ENCODE measurements around the gene ARHGAP19.

GRCh38 chr10:97274828-97275227 lies 17.6 kb downstream of the ARHGAP19 start:
- TF ChIP-seq, protein P1, sequence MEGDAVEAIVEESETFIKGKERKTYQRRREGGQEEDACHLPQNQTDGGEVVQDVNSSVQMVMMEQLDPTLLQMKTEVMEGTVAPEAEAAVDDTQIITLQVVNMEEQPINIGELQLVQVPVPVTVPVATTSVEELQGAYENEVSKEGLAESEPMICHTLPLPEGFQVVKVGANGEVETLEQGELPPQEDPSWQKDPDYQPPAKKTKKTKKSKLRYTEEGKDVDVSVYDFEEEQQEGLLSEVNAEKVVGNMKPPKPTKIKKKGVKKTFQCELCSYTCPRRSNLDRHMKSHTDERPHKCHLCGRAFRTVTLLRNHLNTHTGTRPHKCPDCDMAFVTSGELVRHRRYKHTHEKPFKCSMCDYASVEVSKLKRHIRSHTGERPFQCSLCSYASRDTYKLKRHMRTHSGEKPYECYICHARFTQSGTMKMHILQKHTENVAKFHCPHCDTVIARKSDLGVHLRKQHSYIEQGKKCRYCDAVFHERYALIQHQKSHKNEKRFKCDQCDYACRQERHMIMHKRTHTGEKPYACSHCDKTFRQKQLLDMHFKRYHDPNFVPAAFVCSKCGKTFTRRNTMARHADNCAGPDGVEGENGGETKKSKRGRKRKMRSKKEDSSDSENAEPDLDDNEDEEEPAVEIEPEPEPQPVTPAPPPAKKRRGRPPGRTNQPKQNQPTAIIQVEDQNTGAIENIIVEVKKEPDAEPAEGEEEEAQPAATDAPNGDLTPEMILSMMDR (IDR thresholded peaks at IDR 0.05; ENCODE audit: extremely low read depth in 1 of 2, insufficient read depth in 1 of 2, low read depth in 1 of 2, low read length in 2 of 2): no peak
- TF ChIP-seq EZH2 (IDR thresholded peaks at IDR 0.05; ENCODE audit: borderline replicate concordance, low read depth, low read length, severe bottlenecking) (no peak), MYC (IDR thresholded peaks at IDR 0.05; ENCODE audit: low read depth, low read length) (no peak), GATA2 (IDR thresholded peaks at IDR 0.05; ENCODE audit: insufficient read depth, insufficient read length, low read depth, low read length) (no peak), MAX (IDR thresholded peaks at IDR 0.05; ENCODE audit: insufficient read depth, insufficient read length) (no peak), POLR2AphosphoS5 (IDR thresholded peaks at IDR 0.05; ENCODE audit: insufficient read depth, low read depth, low read length) (no peak), POLR2A (IDR thresholded peaks at IDR 0.05; ENCODE audit: low read depth, low read length) (no peak)

Data from endothelial cell of umbilical vein (primary cell).